Endothelial cell of umbilical vein (primary cell): ENCODE results near the gene FBLN2. TPM values are rescaled to one million over a fixed set of nuclear protein-coding genes. Genes with fewer than 3 reads are reported as not detected.

Experiments used
- BruUV-seq: library from RNA; stranded (reverse); fragments of 400-500 nt; replicated peaks from 2 replicates; lab custom pipeline; 2021; lab: Mats Ljungman, UMichigan
- CTCF ChIA-PET: fragments of 300-600, 350-600 bp; sonication (Branson Sonifier 250); formaldehyde crosslinking; loops from one replicate; lab custom pipeline; 2021; ENCODE audit warnings: antibody characterized with exemption, inconsistent platforms; lab: Charles Lee
- POLR2A ChIA-PET: fragments of 300-600, 350-600 bp; sonication (Branson Sonifier 250); formaldehyde crosslinking; loops from one replicate; lab custom pipeline; 2021; ENCODE audit warnings: antibody characterized with exemption, inconsistent platforms; lab: Charles Lee
- DNase-seq: peaks from one replicate; pipeline ENCODE4 v3.0.0-alpha.2; 2011; ENCODE audit warnings: low read depth, low spot score
- FAIRE-seq: peaks from 2 replicates; lab custom pipeline; 2011; peaks lifted over from hg19 to GRCh38; lab: Jason Lieb, UNC
- H2AFZ ChIP-seq: 2 replicates; pipeline ENCODE4 v1.6.0; 2012; ENCODE audit warnings: low read depth, low read length, control low read depth, inconsistent platforms
- H3K27ac ChIP-seq: 2 replicates; pipeline ENCODE4 v1.5.1; 2011; ENCODE audit warnings: low read depth, mild to moderate bottlenecking, control low read depth, low read length, moderate library complexity; ENCODE audit not compliant: insufficient read depth
- H3K27me3 ChIP-seq, 2 experiments: 2 replicates each; pipeline versions ENCODE4 v1.6.0 to v1.6.1; 2011; ENCODE audit warnings: low read length in 2 of 2, mixed read lengths in 1 of 2; ENCODE audit not compliant: control insufficient read depth in 2 of 2, insufficient read depth in 2 of 2
- H3K36me3 ChIP-seq, 2 experiments: 2 replicates in 1 of 2; 3 replicates in 1 of 2; pipeline ENCODE4 v1.5.1; 2011; ENCODE audit warnings: low read length in 2 of 2, mild to moderate bottlenecking in 1 of 2, moderate library complexity in 1 of 2; ENCODE audit not compliant: control insufficient read depth in 2 of 2, insufficient read depth in 2 of 2; ENCODE audit errors: extremely low read depth in 1 of 2
- H3K4me1 ChIP-seq: 3 replicates; pipeline ENCODE4 v1.5.1; 2011; ENCODE audit warnings: mild to moderate bottlenecking, low read length; ENCODE audit not compliant: control insufficient read depth, insufficient read depth; ENCODE audit errors: extremely low read depth
- H3K4me2 ChIP-seq: 2 replicates; pipeline ENCODE4 v1.6.1; 2011; ENCODE audit warnings: low read length, control low read depth, mixed read lengths; ENCODE audit not compliant: insufficient read depth
- H3K4me3 ChIP-seq, 3 experiments: fragments of 200-600 bp in 1 of 3; sonication (generic), shearing (Covaris generic) in 1 of 3; replicated peaks in 1 of 3; 2 replicates each; pipeline ENCODE4 v1.5.1; 2011 to 2016; ENCODE audit warnings: control low read depth in 3 of 3, low read length in 3 of 3, mild to moderate bottlenecking in 2 of 3, inconsistent platforms in 1 of 3, low read depth in 1 of 3, moderate library complexity in 1 of 3; ENCODE audit not compliant: insufficient read depth in 1 of 3
- H3K79me2 ChIP-seq: 2 replicates; pipeline ENCODE4 v1.6.0; 2012; ENCODE audit warnings: low read length, inconsistent platforms; ENCODE audit not compliant: control insufficient read depth, insufficient read depth
- H3K9ac ChIP-seq: replicated peaks from 2 replicates; pipeline ENCODE3; 2011; ENCODE audit warnings: low read length, control low read depth; ENCODE audit not compliant: insufficient read depth; ENCODE audit errors: extremely low read depth
- H3K9me1 ChIP-seq: replicated peaks from 3 replicates; pipeline ENCODE4 v1.6.0; 2011; ENCODE audit warnings: mild to moderate bottlenecking, low read length; ENCODE audit not compliant: control insufficient read depth, insufficient read depth; ENCODE audit errors: extremely low read depth
- H3K9me3 ChIP-seq: replicated peaks from 2 replicates; pipeline ENCODE4 v1.5.1; 2012; ENCODE audit warnings: low read length, inconsistent platforms; ENCODE audit not compliant: control insufficient read depth, insufficient read depth
- H4K20me1 ChIP-seq: replicated peaks from 2 replicates; pipeline ENCODE3; 2011; ENCODE audit warnings: mild to moderate bottlenecking, low read length; ENCODE audit not compliant: control insufficient read depth, insufficient read depth; ENCODE audit errors: extremely low read depth
- CTCF ChIP-seq, 2 donors: IDR thresholded peaks; 1 replicate in 1 of 2; 2 replicates in 1 of 2; pipeline ENCODE4 v1.5.1; 2011; ENCODE audit warnings: low read length in 2 of 2, mild to moderate bottlenecking in 2 of 2, moderate library complexity in 2 of 2, control low read depth in 1 of 2, inconsistent platforms in 1 of 2, low read depth in 1 of 2; ENCODE audit not compliant: insufficient read depth in 1 of 2; ENCODE audit errors: extremely low read depth in 1 of 2
- EZH2 ChIP-seq: IDR thresholded peaks from 2 replicates; pipeline ENCODE4 v1.6.1; 2012; ENCODE audit warnings: borderline replicate concordance, low read depth, mild to moderate bottlenecking, moderate library complexity, low read length, inconsistent platforms; ENCODE audit not compliant: severe bottlenecking
- FOS ChIP-seq: IDR thresholded peaks from 2 replicates; pipeline ENCODE4 v1.6.1; 2011; ENCODE audit warnings: mild to moderate bottlenecking, low read length, moderate library complexity, borderline replicate concordance; ENCODE audit not compliant: insufficient read depth
- GATA2 ChIP-seq: IDR thresholded peaks from 2 replicates; pipeline ENCODE4 v1.7.0; 2011; ENCODE audit warnings: low read depth, mild to moderate bottlenecking, moderate library complexity, mixed read lengths, low read length; ENCODE audit not compliant: insufficient read length, insufficient read depth
- JUN ChIP-seq: IDR thresholded peaks from 2 replicates; pipeline ENCODE4 v1.6.1; 2011; ENCODE audit warnings: borderline replicate concordance, low read depth; ENCODE audit not compliant: insufficient read length, insufficient read depth
- MAX ChIP-seq: IDR thresholded peaks from 2 replicates; pipeline ENCODE4 v1.6.1; 2011; ENCODE audit not compliant: insufficient read depth, insufficient read length
- MYC ChIP-seq: IDR thresholded peaks from one replicate; pipeline ENCODE4 v1.6.1; 2011; ENCODE audit warnings: mild to moderate bottlenecking, low read depth, low read length
- POLR2A ChIP-seq: IDR thresholded peaks from 2 replicates; pipeline ENCODE4 v1.6.1; 2012; ENCODE audit warnings: low read depth, mild to moderate bottlenecking, control low read depth, low read length
- POLR2AphosphoS5 ChIP-seq: IDR thresholded peaks from 2 replicates; pipeline ENCODE4 v1.6.1; 2012; ENCODE audit warnings: low read depth, mild to moderate bottlenecking, control low read depth, low read length, moderate library complexity; ENCODE audit not compliant: insufficient read depth
- dilution Hi-C: fragments of 300-500 bp; cut with MboI; formaldehyde crosslinking; loops from one replicate; pipeline ENCODE4 v1.15.0; 2019; ENCODE audit warnings: low sequenced_read_pairs; ENCODE audit not compliant: extremely low pct_ligation_motif_present
- intact Hi-C: fragments of 100-400 bp; cut with micrococcal nuclease; formaldehyde crosslinking; loops from one replicate; pipeline ENCODE4 v1.10.0; 2022
- polyA plus RNA-seq, 4 experiments: library from polyadenylated mRNA; depleted of rRNA in 3 of 4; stranded (reverse) in 3 of 4; unstranded in 1 of 4; fragments of >200 nt; gene quantifications; 2 replicates each; pipeline versions ENCODE4 v1.2.1 to v1.2.3, GENCODE V29; 2011 to 2012; ENCODE audit warnings: missing spikeins in 1 of 4
- total RNA-seq: library from RNA; stranded (reverse); gene quantifications from 2 replicates; pipeline ENCODE4 v1.2.3, GENCODE V29; 2021

Gene FBLN2
- total and polyA plus RNA-seq, 2 donors (not counting 3 experiments of a cell fraction or from before 2014, with no cell fraction given) = 1.4 to 1.9 TPM

- CTCF ChIA-PET = no interaction called here
- intact Hi-C loops (no loop called here), dilution Hi-C loops (no loop called here)
- BruUV-seq = no TSS peak
- H3K79me2 ChIP-seq = no peaks in the 10 kb centered on the region
- DNase-seq = no peak
- no peaks in the 10 kb centered on the region for H3K4me1 ChIP-seq
- no peak overlapping the region for H3K9ac ChIP-seq
- H3K36me3 ChIP-seq = no peaks in the 10 kb centered on the region
- H3K9me1 ChIP-seq = no peaks in the 10 kb centered on the region
- no peaks in the 10 kb centered on the region for H3K9me3 ChIP-seq
- no peak overlapping the region for H3K27ac ChIP-seq
- no peaks in the 10 kb centered on the region for H4K20me1 ChIP-seq
- POLR2A ChIA-PET = no interaction called here
- no peak for FAIRE-seq
- H2AFZ ChIP-seq = no peak overlapping the region
- H3K4me2 ChIP-seq = no peak overlapping the region
- H3K4me3 ChIP-seq = no peak overlapping the region
- no peaks in the 10 kb centered on the region for H3K27me3 ChIP-seq
- TF ChIP-seq MAX = no peak
- TF ChIP-seq MYC = no peak
- TF ChIP-seq POLR2AphosphoS5 = no peak
- no peak for TF ChIP-seq JUN
- TF ChIP-seq CTCF (IDR thresholded peaks at IDR 0.05; ENCODE audit: extremely low read depth in 1 of 2, insufficient read depth in 1 of 2, low read depth in 1 of 2, low read length in 2 of 2) = no peak
- TF ChIP-seq FOS = no peak
- no peak for TF ChIP-seq POLR2A
- TF ChIP-seq EZH2 = no peak
- no peak for TF ChIP-seq GATA2
These were observed 78.1 kb downstream of the FBLN2 start for GRCh38 chr3:13626915-13627460.
